D721Med (cell line): ENCODE measurements around the gene HIC2.

Experiments used
- DNase-seq: peaks from one replicate; pipeline ENCODE4 v3.0.0; 2011; ENCODE audit warnings: low spot score; ENCODE audit not compliant: insufficient read length
- FAIRE-seq: peaks from 2 replicates; lab custom pipeline; 2011; peaks lifted over from hg19 to GRCh38; lab: Jason Lieb, UNC
- TF ChIP-seq, protein P1 (sequence below): IDR thresholded peaks from 2 replicates; pipeline ENCODE4 v1.5.1; 2012; ENCODE audit warnings: mild to moderate bottlenecking, control low read depth; ENCODE audit not compliant: insufficient read depth; ENCODE audit errors: missing control alignments

The HIC2 gene

DNA sequence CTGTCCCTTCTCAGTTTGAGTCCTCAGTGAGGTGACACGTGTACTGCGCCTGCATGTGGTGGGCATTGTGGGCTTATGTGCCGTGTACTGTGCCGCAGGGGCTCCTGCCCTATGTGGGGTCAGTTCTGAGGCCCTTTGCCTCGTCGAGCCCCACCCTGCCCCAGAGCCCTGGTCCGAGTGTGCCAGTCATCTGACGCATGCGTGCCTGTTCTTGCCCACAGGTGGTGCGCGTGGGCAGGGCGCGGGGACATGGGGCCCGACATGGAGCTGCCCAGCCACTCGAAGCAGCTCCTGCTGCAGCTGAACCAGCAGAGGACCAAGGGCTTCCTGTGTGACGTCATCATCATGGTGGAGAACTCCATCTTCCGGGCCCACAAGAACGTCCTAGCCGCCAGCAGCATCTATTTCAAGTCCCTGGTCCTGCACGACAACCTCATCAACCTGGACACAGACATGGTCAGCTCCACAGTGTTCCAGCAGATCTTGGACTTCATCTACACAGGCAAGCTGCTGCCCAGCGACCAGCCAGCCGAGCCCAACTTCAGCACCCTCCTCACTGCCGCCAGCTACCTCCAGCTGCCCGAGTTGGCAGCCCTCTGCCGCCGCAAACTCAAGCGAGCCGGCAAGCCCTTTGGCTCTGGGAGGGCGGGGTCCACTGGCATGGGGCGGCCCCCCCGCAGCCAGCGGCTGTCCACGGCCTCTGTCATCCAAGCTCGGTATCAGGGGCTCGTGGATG is 27.7 kb downstream of the HIC2 start:
- no peak for FAIRE-seq
- no peak for DNase-seq
- TF ChIP-seq, protein P1, sequence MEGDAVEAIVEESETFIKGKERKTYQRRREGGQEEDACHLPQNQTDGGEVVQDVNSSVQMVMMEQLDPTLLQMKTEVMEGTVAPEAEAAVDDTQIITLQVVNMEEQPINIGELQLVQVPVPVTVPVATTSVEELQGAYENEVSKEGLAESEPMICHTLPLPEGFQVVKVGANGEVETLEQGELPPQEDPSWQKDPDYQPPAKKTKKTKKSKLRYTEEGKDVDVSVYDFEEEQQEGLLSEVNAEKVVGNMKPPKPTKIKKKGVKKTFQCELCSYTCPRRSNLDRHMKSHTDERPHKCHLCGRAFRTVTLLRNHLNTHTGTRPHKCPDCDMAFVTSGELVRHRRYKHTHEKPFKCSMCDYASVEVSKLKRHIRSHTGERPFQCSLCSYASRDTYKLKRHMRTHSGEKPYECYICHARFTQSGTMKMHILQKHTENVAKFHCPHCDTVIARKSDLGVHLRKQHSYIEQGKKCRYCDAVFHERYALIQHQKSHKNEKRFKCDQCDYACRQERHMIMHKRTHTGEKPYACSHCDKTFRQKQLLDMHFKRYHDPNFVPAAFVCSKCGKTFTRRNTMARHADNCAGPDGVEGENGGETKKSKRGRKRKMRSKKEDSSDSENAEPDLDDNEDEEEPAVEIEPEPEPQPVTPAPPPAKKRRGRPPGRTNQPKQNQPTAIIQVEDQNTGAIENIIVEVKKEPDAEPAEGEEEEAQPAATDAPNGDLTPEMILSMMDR = no peak

DNA sequence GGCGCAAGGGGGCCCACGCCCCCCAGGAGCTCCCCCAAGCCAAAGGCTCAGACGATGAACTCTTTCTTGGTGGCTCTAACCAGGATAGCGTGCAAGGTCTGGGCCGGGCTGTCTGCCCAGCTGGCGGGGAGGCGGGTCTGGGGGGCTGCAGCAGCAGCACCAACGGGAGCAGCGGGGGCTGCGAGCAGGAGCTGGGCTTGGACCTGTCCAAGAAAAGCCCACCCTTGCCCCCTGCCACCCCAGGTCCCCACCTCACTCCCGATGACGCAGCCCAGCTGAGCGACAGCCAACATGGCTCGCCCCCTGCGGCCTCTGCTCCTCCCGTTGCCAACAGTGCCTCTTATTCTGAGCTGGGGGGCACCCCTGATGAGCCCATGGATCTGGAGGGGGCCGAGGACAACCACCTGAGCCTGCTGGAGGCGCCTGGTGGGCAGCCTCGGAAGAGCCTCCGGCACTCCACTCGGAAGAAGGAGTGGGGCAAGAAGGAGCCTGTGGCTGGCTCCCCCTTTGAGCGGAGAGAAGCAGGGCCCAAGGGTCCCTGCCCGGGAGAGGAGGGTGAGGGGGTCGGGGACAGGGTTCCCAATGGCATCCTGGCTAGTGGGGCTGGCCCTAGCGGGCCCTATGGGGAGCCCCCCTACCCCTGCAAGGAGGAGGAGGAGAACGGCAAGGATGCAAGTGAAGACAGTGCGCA is 28.4 kb downstream of the HIC2 start:
- DNase-seq (no peak), FAIRE-seq (no peak)
- TF ChIP-seq, protein P1 = no peak

DNA sequence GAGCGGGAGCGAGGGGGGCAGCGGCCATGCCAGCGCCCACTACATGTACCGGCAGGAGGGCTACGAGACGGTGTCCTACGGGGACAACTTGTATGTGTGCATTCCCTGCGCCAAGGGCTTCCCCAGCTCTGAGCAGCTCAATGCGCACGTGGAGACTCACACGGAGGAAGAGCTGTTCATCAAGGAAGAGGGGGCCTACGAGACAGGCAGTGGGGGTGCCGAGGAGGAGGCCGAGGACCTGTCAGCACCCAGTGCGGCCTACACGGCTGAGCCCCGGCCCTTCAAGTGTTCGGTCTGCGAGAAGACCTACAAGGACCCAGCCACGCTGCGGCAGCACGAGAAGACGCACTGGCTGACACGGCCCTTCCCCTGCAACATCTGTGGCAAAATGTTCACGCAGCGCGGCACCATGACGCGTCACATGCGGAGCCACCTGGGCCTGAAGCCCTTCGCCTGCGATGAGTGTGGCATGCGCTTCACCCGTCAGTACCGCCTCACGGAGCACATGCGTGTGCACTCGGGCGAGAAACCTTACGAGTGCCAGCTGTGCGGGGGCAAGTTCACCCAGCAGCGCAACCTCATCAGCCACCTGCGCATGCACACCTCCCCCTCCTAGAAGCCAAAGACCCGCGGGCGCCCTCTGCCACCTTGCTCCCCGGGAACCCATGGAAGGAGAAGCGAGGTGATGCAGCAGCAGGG is 29.1 kb downstream of the HIC2 start:
- no peak for FAIRE-seq
- no peak for DNase-seq
- TF ChIP-seq, protein P1 = no peak

DNA sequence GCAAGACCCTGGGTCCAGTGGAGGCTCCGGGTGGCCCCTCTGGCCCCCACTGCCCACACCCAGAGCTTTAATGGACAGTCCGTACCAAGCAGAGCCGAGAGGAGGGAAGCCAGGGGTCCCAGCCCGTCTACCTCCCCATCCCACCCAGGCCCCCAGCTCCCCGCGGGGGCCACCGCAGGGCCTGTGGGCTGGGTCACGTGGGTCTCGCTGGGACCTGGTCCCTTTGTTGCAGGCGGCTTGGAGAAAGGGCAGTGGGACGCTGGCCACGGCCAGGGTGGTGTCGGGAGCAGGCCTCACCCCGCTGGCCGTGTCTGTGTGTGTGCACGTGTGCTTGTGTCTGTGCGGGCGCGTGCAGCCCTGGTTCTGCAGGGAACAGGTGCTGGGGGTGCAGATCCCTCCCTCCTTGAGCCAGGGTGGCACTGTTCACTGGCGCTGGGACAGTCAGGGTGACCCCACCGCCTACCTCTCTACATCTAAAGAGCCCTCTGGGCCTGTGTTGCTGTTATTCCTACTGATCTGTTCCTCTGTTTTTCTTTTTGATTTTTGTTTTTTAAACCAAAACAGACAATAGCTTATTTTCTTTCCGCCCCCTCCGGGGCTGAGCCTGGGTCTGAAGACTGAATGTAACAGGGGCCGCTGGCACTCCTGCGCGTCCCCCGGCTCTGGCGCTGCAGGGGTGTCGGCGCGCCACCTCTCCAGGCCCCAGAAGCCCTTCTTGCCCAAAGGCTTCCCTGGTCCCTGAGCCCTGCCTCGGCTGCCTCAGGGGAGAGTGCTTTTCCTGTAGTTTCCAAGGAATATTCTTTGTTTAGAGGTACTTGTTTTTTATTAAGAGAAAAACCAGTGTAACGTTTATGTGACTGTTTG is 29.9 kb downstream of the HIC2 start:
- FAIRE-seq = no peak
- TF ChIP-seq, protein P1 = no peak
- no peak for DNase-seq

DNA sequence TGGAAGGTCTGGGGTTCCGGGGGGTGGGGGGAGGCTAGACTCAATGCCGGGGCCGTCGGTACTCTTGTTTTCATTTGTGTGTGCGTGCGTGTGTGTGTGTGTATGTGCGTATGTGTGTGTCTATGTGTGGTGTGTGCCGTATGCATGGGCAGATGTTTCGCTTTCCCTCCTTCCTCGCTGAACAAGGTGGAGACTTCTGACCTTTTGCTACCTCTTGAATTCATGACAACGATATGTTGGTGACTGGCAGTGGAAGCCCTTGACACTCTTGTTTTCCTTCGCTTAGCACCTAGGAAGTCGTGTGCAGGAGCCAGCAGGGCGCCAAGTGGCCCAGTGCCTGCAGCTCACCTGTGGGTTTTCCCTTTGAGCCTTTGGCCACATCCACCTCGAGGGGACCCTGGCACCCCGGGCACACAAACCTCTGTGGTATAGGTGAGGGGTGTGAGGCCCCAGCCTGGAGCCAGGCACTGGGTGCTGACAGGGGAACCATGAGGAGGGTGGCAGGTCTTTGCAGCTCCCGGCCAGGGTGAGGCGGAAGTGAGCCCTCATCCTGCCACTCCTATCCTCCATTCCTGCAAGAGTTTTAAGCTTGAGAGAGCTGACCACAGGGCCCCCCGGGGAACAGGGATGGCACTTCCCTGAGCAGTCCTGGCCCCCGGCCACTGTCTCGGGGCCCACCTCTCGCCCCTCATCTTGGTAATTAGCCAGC is 30.7 kb downstream of the HIC2 start:
- TF ChIP-seq, protein P1 = peak; percentile 12
- DNase-seq (no peak), FAIRE-seq (no peak)

DNA sequence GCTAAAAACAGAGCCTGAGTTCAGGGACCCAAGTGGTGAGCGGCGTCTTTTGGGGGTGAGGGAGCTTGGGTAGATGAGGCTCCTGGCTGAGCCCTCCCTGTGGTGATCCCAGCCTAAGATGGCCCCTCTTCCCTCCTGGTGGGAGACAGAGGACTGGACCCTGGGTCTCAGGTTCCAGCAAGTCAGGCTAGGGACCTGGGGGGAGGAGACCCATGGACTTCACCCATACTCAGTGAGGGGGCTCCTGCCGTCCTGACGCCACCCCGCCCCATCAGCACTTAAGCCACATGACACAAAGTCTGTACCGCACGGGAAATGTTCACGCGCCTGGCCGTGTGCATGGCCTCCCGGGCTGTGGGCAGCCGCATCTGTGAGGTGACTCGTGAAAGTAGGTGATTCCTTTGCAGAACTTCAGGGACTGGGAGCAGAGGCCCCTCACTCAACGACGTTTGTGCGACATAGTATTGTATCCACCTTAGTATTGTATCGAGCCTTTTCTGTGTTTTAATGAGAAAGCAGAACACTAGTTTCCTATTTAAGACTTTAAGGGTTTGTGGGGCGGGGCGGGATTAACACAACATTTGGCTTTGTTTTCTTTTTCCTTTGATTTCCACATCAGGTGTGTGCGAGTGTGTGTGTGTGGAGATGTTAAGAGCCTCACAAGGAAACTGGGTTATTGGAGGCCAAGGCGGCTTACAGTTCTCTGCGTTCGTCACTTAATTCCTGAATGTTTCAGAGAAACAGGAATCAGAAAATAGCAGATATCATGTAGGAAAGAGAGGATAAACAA is 31.7 kb downstream of the HIC2 start:
- FAIRE-seq (no peak), DNase-seq (no peak)
- TF ChIP-seq, protein P1 = no peak
